Endothelial cell of umbilical vein (primary cell): ENCODE measurements around the gene GNB2. TPM values are rescaled to one million over a fixed set of nuclear protein-coding genes. Genes with fewer than 3 reads are reported as not detected.

ENCODE experiments used
- BruUV-seq: library from RNA; stranded (reverse); fragments of 400-500 nt; replicated peaks from 2 replicates; lab custom pipeline; 2021; lab: Mats Ljungman, UMichigan
- CTCF ChIA-PET: fragments of 300-600, 350-600 bp; sonication (Branson Sonifier 250); formaldehyde crosslinking; loops from one replicate; lab custom pipeline; 2021; ENCODE audit warnings: antibody characterized with exemption, inconsistent platforms; lab: Charles Lee
- POLR2A ChIA-PET: fragments of 300-600, 350-600 bp; sonication (Branson Sonifier 250); formaldehyde crosslinking; loops from one replicate; lab custom pipeline; 2021; ENCODE audit warnings: antibody characterized with exemption, inconsistent platforms; lab: Charles Lee
- DNase-seq: peaks from one replicate; pipeline ENCODE4 v3.0.0-alpha.2; 2011; ENCODE audit warnings: low read depth, low spot score
- FAIRE-seq: peaks from 2 replicates; lab custom pipeline; 2011; peaks lifted over from hg19 to GRCh38; lab: Jason Lieb, UNC
- H2AFZ ChIP-seq: 2 replicates; pipeline ENCODE4 v1.6.0; 2012; ENCODE audit warnings: low read depth, low read length, control low read depth, inconsistent platforms
- H3K27ac ChIP-seq: 2 replicates; pipeline ENCODE4 v1.5.1; 2011; ENCODE audit warnings: low read depth, mild to moderate bottlenecking, control low read depth, low read length, moderate library complexity; ENCODE audit not compliant: insufficient read depth
- H3K27me3 ChIP-seq, 2 experiments: 2 replicates each; pipeline versions ENCODE4 v1.6.0 to v1.6.1; 2011; ENCODE audit warnings: low read length in 2 of 2, mixed read lengths in 1 of 2; ENCODE audit not compliant: control insufficient read depth in 2 of 2, insufficient read depth in 2 of 2
- H3K36me3 ChIP-seq, 2 experiments: 2 replicates in 1 of 2; 3 replicates in 1 of 2; pipeline ENCODE4 v1.5.1; 2011; ENCODE audit warnings: low read length in 2 of 2, mild to moderate bottlenecking in 1 of 2, moderate library complexity in 1 of 2; ENCODE audit not compliant: control insufficient read depth in 2 of 2, insufficient read depth in 2 of 2; ENCODE audit errors: extremely low read depth in 1 of 2
- H3K4me1 ChIP-seq: 3 replicates; pipeline ENCODE4 v1.5.1; 2011; ENCODE audit warnings: mild to moderate bottlenecking, low read length; ENCODE audit not compliant: control insufficient read depth, insufficient read depth; ENCODE audit errors: extremely low read depth
- H3K4me2 ChIP-seq: 2 replicates; pipeline ENCODE4 v1.6.1; 2011; ENCODE audit warnings: low read length, control low read depth, mixed read lengths; ENCODE audit not compliant: insufficient read depth
- H3K4me3 ChIP-seq, 3 experiments: fragments of 200-600 bp in 1 of 3; sonication (generic), shearing (Covaris generic) in 1 of 3; replicated peaks in 1 of 3; 2 replicates each; pipeline ENCODE4 v1.5.1; 2011 to 2016; ENCODE audit warnings: control low read depth in 3 of 3, low read length in 3 of 3, mild to moderate bottlenecking in 2 of 3, inconsistent platforms in 1 of 3, low read depth in 1 of 3, moderate library complexity in 1 of 3; ENCODE audit not compliant: insufficient read depth in 1 of 3
- H3K79me2 ChIP-seq: 2 replicates; pipeline ENCODE4 v1.6.0; 2012; ENCODE audit warnings: low read length, inconsistent platforms; ENCODE audit not compliant: control insufficient read depth, insufficient read depth
- H3K9ac ChIP-seq: replicated peaks from 2 replicates; pipeline ENCODE3; 2011; ENCODE audit warnings: low read length, control low read depth; ENCODE audit not compliant: insufficient read depth; ENCODE audit errors: extremely low read depth
- H3K9me1 ChIP-seq: replicated peaks from 3 replicates; pipeline ENCODE4 v1.6.0; 2011; ENCODE audit warnings: mild to moderate bottlenecking, low read length; ENCODE audit not compliant: control insufficient read depth, insufficient read depth; ENCODE audit errors: extremely low read depth
- H3K9me3 ChIP-seq: replicated peaks from 2 replicates; pipeline ENCODE4 v1.5.1; 2012; ENCODE audit warnings: low read length, inconsistent platforms; ENCODE audit not compliant: control insufficient read depth, insufficient read depth
- H4K20me1 ChIP-seq: replicated peaks from 2 replicates; pipeline ENCODE3; 2011; ENCODE audit warnings: mild to moderate bottlenecking, low read length; ENCODE audit not compliant: control insufficient read depth, insufficient read depth; ENCODE audit errors: extremely low read depth
- EZH2 ChIP-seq: IDR thresholded peaks from 2 replicates; pipeline ENCODE4 v1.6.1; 2012; ENCODE audit warnings: borderline replicate concordance, low read depth, mild to moderate bottlenecking, moderate library complexity, low read length, inconsistent platforms; ENCODE audit not compliant: severe bottlenecking
- FOS ChIP-seq: IDR thresholded peaks from 2 replicates; pipeline ENCODE4 v1.6.1; 2011; ENCODE audit warnings: mild to moderate bottlenecking, low read length, moderate library complexity, borderline replicate concordance; ENCODE audit not compliant: insufficient read depth
- GATA2 ChIP-seq: IDR thresholded peaks from 2 replicates; pipeline ENCODE4 v1.7.0; 2011; ENCODE audit warnings: low read depth, mild to moderate bottlenecking, moderate library complexity, mixed read lengths, low read length; ENCODE audit not compliant: insufficient read length, insufficient read depth
- JUN ChIP-seq: IDR thresholded peaks from 2 replicates; pipeline ENCODE4 v1.6.1; 2011; ENCODE audit warnings: borderline replicate concordance, low read depth; ENCODE audit not compliant: insufficient read length, insufficient read depth
- MYC ChIP-seq: IDR thresholded peaks from one replicate; pipeline ENCODE4 v1.6.1; 2011; ENCODE audit warnings: mild to moderate bottlenecking, low read depth, low read length
- POLR2A ChIP-seq: IDR thresholded peaks from 2 replicates; pipeline ENCODE4 v1.6.1; 2012; ENCODE audit warnings: low read depth, mild to moderate bottlenecking, control low read depth, low read length
- POLR2AphosphoS5 ChIP-seq: IDR thresholded peaks from 2 replicates; pipeline ENCODE4 v1.6.1; 2012; ENCODE audit warnings: low read depth, mild to moderate bottlenecking, control low read depth, low read length, moderate library complexity; ENCODE audit not compliant: insufficient read depth
- dilution Hi-C: fragments of 300-500 bp; cut with MboI; formaldehyde crosslinking; loops from one replicate; pipeline ENCODE4 v1.15.0; 2019; ENCODE audit warnings: low sequenced_read_pairs; ENCODE audit not compliant: extremely low pct_ligation_motif_present
- intact Hi-C: fragments of 100-400 bp; cut with micrococcal nuclease; formaldehyde crosslinking; loops from one replicate; pipeline ENCODE4 v1.10.0; 2022
- polyA plus RNA-seq, 4 experiments: library from polyadenylated mRNA; depleted of rRNA in 3 of 4; stranded (reverse) in 3 of 4; unstranded in 1 of 4; fragments of >200 nt; gene quantifications; 2 replicates each; pipeline versions ENCODE4 v1.2.1 to v1.2.3, GENCODE V29; 2011 to 2012; ENCODE audit warnings: missing spikeins in 1 of 4
- total RNA-seq: library from RNA; stranded (reverse); gene quantifications from 2 replicates; pipeline ENCODE4 v1.2.3, GENCODE V29; 2021
- TF ChIP-seq, protein P1 (sequence below): IDR thresholded peaks from 2 replicates; pipeline ENCODE4 v1.6.1; 2011; ENCODE audit not compliant: insufficient read depth, insufficient read length
- TF ChIP-seq, protein P2 (sequence below), 2 donors: IDR thresholded peaks; 1 replicate in 1 of 2; 2 replicates in 1 of 2; pipeline ENCODE4 v1.5.1; 2011; ENCODE audit warnings: low read length in 2 of 2, mild to moderate bottlenecking in 2 of 2, moderate library complexity in 2 of 2, control low read depth in 1 of 2, inconsistent platforms in 1 of 2, low read depth in 1 of 2; ENCODE audit not compliant: insufficient read depth in 1 of 2; ENCODE audit errors: extremely low read depth in 1 of 2

GNB2 gene
- total and polyA plus RNA-seq, 2 donors (not counting 3 experiments of a cell fraction or from before 2014, with no cell fraction given), result 297 to 433 TPM

DNA sequence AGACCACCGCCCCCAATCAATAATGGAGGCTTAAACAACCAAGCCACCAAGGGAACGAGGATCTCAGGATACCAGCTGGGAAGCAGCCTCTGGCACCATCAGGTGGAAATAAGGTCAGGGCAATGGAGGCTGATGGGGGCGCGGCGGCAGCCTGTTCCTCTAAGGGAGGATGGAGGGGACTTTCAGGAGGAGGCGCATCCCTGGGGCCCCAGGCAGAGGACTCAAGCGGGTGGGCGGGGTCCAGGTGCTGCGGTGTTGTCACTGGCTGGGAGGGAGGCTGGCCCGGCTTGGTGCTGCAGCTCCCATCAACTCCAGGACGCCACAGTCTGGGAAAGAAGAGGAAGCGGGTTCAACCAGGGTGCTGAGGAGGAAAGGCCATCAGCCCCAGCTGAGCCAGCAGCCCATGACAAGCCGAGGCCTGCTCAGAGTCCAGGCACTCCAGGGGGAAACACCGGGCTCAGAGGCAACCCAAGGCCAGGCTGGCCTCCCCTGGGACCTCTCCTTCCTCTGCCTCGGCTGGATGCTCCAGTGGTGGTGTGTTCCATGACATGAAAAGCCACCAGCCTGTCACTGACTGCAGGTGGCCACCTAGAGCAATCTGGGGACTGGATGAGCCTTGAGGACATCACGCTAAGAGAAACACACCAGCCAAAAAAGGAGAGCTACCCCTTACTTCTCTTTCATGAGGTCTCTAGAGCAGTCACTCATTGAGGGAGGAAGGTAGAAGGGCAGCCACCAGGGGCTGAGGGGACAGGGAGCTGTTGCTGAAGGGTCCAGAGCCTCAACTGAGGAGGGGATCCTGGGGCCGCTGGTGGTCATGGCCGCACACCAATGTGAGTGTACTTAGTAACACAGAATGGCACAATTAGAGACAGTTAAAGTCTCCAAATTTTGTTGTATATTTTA is 15.9 kb downstream of the GNB2 start:
- no peak overlapping the region for H3K27ac ChIP-seq
- intact Hi-C loops, result loop anchor here (5.0 kb wide), 3 partner anchors 62 to 222 kb away; partner anchors contain the start of genes FBXO24 and LRCH4
- no peak overlapping the region for H2AFZ ChIP-seq
- DNase-seq, result no peak
- TF ChIP-seq, protein P1, sequence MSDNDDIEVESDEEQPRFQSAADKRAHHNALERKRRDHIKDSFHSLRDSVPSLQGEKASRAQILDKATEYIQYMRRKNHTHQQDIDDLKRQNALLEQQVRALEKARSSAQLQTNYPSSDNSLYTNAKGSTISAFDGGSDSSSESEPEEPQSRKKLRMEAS, result no peak
- TF ChIP-seq GATA2 (no peak), EZH2 (no peak), JUN (no peak), POLR2A (no peak), MYC (no peak), FOS (no peak), POLR2AphosphoS5 (no peak)
- TF ChIP-seq, protein P2, sequence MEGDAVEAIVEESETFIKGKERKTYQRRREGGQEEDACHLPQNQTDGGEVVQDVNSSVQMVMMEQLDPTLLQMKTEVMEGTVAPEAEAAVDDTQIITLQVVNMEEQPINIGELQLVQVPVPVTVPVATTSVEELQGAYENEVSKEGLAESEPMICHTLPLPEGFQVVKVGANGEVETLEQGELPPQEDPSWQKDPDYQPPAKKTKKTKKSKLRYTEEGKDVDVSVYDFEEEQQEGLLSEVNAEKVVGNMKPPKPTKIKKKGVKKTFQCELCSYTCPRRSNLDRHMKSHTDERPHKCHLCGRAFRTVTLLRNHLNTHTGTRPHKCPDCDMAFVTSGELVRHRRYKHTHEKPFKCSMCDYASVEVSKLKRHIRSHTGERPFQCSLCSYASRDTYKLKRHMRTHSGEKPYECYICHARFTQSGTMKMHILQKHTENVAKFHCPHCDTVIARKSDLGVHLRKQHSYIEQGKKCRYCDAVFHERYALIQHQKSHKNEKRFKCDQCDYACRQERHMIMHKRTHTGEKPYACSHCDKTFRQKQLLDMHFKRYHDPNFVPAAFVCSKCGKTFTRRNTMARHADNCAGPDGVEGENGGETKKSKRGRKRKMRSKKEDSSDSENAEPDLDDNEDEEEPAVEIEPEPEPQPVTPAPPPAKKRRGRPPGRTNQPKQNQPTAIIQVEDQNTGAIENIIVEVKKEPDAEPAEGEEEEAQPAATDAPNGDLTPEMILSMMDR (IDR thresholded peaks at IDR 0.05; ENCODE audit: extremely low read depth in 1 of 2, insufficient read depth in 1 of 2, low read depth in 1 of 2, low read length in 2 of 2), result no peak
- CTCF ChIA-PET, result interaction anchor here (5.0 to 7.5 kb wide), 2 partner anchors 8 to 15 kb away, joined by 60 to 76 read pairs; partner anchors contain the start of gene POP7
- H4K20me1 ChIP-seq, result peaks cover 2% of the 10 kb centered on the region
- H3K4me2 ChIP-seq, result no peak overlapping the region
- no peaks in the 10 kb centered on the region for H3K9me1 ChIP-seq
- H3K4me3 ChIP-seq, result no peak overlapping the region
- H3K79me2 ChIP-seq, result peaks cover 47% of the 10 kb centered on the region
- dilution Hi-C loops, result no loop called here
- H3K36me3 ChIP-seq, result peaks cover 3 to 41% of the 10 kb centered on the region in 2 experiments
- no peaks in the 10 kb centered on the region for H3K9me3 ChIP-seq
- no peak for FAIRE-seq
- no peaks in the 10 kb centered on the region for H3K27me3 ChIP-seq
- no peak overlapping the region for H3K9ac ChIP-seq
- no TSS peak for BruUV-seq
- H3K4me1 ChIP-seq, result peaks cover 15% of the 10 kb centered on the region
- POLR2A ChIA-PET, result no interaction called here
